HG03095 (cell line): ENCODE data around the gene CLCN1.
"Not testable (repeated sequence)": the region's sequence is repeated elsewhere in the genome, so short reads cannot be mapped to it uniquely, and the experiment has no call there.

Source experiments
- ATAC-seq: cut with Tn5 transposase; IDR thresholded peaks from one replicate; pipeline ENCODE4 v1.9.1; 2021; ENCODE audit warnings: moderate library complexity; ENCODE audit not compliant: unreplicated experiment

CLCN1 gene

DNA sequence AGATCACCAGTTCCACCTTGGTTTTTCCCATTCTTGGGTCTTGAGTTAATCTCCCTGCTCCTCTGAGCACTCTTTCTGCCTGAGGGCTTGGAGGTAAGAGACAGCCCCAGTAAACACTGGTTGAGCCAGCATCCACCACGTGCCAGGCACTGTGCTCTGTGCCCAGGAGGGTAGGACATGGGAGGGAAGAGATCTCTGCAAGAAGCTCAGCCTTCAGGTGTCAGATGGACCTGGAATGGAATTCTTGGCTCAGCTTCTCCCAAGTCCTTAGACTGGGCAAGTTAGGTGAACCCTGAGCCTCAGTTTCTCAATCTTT lies 67.7 kb downstream of the CLCN1 start:
- ATAC-seq: no peak

DNA sequence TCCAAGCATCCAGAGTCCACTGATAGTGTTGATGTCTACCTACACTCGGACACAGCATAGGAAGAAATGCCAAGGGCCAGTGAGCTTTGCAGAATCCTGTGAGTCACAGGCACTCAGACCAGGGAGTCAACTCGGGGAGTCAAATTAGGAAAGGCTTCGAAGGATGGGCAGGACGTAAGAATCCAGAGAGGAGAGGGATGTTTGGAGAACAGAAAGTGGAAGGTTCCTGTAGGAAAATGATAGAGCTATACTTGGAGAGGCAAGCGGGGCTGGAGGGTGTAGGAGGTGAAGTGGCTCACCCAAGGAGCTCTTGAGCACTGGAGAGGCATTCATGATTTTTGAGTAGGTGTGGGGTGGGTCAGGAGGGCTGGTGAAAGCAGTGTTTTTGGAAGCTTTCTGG lies 68.2 kb downstream of the CLCN1 start:
- ATAC-seq: no peak

DNA sequence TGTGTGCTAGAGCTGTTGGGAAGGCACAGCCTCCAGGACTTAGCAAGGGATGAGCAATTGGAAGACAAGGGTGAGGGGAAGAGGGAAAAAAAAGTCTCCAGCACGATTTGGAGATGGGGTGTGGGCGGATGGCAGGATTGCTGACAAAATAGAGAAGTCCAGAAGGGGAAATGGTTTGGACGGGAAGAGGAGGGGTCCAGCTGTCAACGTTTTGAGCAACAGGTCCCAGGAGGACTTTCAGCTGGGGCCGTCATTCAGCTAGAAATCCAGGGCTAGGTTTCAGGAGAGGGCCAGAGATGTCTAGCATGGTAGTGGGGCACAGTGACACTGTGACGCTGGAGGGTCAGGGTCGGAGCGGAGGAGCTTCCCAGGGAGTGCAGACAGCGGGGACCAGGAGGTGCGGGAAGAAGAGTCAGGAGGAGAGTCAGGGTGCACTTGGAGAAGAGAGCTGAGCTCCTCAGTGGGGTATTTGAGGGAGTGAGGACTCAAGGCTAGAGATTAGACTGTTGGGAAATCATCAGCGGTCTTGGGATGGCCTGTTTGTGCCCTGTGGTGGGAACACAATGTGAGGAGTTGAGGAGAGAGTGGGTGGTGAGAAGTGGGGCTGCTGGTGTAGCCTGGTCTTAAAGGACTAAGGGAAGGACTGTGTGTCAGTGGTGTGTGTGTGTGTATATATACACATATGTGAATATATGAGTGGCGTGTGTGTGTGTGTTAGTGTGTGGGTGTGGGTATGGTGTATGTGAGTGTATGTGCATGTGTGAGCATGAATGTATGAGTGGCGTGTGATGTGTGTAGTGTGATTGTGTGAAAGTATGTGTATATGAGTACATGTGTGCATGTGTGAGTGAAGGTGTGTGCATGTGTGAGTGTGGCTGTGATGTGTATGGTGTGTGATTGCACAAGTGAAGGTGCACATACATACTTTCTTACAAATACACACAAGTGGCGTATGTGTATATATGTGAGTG lies 69.0 kb downstream of the CLCN1 start:
- ATAC-seq: no peak

DNA sequence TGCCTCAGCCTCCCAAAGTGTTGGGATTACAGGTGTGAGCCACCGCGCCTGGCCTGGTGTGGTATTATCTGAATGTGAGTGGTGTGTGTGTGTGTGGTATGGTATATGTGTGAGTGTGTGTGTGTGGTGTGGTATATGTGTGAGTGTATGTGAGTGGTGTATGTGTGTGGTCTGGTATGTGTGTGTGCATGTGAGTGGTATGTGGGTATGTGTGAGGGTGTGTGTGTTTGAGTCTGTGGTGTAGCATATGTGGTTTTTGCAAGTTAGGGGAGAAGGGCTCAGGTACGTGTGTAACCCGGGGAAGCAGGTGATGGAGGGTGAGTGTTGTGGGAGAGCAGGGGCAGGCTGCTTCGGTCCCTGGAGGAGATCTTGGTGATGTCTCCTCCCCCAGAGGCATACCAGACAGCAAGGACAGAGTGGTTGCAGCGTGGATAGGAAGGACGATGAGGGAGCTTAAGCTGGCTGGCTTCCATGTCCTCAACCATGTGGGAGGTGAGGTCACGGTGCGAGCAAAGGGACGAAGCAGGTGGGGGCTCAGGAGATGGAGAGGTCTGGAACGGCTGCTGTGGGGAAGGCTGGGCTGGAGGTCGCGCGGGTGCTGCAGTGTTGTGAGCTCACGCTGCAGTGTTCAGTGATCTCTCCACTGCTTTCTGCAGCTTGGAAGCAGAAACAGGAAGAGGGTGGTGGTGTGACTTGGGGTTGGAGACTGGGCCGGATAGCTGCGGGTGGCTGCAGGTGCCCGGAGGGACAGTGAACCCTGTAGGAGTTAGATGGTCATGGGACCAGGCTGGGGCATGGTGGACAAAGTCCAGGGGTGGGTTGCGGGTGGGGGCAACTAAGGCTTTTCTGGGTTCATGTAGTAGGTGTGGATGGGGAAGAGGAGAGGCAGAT lies 70.2 kb downstream of the CLCN1 start:
- no peak for ATAC-seq

DNA sequence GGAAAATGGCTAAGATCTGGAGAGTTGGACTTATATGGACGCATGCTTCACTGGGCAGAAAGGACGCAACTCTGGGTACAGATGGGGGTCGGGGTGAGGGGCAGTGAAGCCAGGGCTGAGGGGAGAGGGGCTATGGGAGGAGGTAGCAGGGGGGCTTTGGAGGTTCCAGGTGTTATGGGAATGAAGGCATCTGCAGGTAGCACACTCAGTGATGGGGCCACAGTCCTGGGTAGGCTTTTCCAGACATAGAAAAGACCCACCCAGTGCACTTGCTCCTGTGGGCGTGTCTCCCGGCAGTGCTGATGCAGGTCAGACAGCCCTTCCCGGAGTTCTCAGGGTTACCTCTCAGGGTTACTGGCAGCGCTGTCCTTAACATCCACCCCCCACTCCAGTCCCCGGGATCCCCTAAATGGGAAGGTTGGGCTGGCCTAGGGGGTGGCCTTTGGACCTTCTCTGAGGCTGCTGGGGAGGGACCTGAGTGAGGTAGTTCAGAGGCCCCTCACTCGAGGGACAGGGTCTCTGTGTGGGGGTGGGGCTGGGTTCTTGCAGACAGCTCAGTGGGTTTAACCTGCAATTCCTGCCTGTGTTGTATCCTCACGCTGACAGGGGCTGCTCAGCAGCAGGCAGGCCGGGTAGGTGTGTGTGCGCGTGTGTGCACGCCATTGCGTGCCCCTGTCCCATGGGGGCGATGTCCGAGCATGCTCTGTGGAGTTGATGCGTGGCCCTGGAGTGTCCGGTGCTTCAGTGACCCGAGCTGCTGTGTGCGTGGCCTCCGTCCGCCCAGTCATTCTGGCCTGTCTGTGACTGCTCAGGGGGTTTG lies 71.5 kb downstream of the CLCN1 start:
- ATAC-seq: no peak

DNA sequence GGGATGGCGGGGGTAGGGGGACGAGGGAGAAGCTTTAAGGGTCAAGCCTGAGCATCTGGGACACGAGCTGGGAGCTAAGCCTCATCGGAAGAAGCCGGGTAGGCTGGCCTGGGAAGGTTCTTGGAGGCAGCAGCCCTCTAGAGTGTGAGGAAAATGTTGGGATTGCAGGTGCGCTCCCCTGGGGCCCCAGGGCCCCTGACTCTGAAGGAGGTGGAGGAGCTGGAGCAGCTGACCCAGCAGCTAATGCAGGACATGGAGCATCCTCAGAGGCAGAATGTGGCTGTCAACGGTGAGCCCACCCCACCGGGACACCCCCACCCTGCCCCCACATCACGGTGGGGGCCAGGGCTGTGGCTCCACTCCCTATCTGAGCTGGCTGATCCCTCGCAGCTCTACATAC lies 72.1 kb downstream of the CLCN1 start:
- ATAC-seq: no peak

DNA sequence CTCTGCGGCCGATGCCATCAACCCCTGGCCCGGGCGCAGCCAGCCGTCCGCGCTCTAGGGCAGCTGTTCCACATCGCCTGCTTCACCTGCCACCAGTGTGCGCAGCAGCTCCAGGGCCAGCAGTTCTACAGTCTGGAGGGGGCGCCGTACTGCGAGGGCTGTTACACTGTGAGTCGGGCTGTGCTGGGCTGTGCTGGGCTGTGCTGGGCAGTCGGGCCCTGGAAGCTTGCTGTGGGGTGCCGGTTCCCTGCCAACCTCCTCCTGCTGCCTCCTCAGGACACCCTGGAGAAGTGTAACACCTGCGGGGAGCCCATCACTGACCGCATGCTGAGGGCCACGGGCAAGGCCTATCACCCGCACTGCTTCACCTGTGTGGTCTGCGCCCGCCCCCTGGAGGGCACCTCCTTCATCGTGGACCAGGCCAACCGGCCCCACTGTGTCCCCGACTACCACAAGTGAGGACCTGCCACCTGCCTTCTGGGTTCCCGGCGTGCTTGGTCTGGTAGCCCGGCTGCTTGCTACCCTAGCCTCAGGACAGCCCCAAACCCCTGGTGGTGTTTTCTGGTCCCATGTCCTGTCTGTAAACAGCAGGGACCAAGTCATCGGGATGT lies 72.7 kb downstream of the CLCN1 start:
- no peak for ATAC-seq

DNA sequence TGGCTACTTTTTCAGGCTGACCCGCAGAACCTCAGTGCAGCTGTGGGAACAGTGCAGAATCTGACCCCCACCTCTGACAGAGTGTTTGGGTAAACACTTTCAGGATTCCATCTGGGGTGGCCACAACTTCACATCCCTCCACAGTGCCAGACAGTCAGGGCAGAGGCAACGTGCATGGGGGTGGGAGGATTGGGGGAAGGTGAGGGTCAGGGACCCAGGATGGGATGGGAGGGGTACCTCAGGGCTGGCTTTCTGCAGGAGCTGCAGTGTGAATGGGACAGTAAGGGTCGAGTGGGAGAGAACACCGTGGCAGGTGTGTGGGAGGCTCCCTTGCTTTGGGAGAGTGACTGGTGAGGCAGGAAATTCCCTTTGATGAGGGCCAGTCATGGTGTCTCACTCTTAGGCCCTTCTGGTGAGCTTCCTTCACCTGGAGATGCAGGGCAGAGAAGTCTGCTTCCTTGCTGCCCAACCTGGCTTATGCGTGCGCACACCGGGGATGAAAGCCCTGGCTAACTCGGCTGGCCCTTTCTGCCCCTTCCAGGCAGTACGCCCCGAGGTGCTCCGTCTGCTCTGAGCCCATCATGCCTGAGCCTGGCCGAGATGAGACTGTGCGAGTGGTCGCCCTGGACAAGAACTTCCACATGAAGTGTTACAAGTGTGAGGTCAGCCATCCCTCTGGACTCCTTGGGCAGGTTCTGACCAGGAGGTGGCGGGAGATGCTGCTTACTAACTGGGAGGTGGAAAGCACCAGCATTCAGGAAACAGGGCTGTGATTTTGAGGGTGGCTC lies 73.6 kb downstream of the CLCN1 start:
- no peak for ATAC-seq

DNA sequence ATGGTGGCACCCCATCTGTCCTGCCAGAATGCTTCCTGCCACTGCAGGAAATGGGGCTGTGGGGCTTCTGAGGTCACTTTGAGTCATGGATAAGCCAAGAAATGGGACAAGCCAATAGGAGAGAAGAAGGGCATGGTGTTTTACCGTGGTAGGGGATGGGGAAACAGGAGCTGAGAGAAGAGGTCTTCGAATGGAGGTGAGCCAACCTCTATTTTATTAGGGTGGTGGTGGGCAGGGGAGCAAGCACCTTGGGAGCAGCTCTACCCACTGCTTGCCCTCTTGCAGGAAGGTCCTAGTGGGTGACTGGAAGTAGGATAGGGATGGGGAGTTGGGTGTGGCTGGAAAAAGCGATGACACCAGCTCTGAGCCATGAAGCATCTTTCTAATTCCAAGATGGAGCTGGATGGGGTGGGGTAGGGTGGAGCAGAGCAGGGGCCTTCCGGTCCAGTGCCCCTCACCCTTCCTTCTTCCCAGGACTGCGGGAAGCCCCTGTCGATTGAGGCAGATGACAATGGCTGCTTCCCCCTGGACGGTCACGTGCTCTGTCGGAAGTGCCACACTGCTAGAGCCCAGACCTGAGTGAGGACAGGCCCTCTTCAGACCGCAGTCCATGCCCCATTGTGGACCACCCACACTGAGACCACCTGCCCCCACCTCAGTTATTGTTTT lies 74.3 kb downstream of the CLCN1 start:
- no peak for ATAC-seq

DNA sequence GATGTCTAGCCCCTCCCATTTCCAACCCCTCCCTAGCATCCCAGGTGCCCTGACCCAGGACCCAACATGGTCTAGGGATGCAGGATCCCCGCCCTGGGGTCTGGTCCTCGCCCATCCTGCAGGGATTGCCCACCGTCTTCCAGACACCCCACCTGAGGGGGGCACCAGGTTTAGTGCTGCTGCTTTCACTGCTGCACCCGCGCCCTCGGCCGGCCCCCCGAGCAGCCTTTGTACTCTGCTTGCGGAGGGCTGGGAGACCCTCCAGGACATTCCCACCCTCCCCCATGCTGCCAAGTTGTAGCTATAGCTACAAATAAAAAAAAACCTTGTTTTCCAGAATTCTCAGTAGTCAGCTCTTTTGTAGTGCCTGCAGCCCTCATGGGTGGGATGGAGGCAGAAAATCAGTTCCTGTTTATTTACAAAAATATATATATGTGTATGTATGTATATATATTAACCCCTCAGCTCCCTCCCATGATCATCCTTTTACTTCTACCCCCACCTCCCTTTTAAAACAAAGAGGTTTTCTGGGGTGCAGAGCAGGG lies 74.9 kb downstream of the CLCN1 start:
- no peak for ATAC-seq

DNA sequence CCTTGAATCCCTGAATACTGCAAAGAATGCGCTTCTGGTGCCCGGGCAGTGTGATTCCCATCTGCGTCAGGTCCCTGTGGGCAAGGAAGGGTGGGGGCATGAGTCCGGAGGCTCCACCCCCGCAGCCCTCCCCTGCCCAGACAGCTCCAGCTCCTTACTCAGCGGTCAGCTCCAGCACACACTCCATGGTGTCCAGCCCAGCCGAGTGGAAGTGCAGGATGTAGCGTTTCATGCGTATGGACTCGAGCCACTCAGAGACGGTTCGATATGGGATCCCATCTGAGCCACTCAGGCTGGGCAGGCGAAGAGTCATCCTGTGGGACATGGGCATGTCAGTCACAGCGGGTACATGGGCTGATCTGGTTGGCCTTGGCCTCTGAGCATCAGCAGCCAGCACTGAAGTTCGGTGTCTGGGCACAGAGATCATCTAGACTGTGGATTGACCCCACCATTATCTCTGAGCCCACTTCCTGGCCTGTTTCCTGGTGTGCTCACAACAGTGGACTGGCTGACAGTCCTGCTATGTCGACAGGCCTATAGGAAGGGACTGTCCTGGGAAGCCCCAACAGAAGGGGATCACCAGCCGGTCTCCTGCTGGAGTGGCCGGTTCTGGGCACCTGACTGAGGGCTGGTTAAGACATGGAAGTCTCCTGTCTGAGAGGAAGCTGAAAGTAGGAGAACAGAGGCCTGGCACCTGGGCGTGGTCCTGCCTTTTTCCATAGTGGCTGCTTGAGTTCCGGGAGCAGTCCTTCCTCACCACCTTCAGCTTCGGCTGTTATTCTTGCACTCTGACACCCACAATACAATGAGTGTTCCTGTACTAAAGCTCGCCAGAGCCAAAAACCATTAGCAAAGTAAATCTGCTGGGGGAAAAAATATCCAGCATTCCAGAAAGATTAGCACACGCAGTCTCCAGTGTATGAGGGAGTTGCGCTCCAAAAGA lies 75.8 kb downstream of the CLCN1 start:
- ATAC-seq: no peak

DNA sequence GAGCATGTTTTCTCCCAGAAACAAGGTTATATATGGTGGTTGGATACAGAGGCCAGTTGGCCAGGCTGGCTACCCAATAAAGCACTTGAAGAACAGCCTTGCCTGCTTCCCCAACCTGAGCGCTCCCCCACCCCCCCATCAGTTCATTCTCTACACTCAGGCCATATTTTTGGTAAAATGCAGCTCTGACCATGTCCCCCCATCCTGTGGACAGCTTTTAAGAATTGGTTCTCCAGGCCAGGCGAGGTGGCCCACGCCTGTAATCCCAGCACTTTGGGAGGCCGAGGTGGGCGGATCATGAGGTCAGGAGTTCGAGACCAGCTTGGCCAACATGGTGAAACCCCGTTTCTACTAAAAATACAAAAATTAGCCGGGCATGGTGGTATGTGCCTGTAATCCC lies 76.5 kb downstream of the CLCN1 start:
- ATAC-seq: not testable (repeated sequence)

DNA sequence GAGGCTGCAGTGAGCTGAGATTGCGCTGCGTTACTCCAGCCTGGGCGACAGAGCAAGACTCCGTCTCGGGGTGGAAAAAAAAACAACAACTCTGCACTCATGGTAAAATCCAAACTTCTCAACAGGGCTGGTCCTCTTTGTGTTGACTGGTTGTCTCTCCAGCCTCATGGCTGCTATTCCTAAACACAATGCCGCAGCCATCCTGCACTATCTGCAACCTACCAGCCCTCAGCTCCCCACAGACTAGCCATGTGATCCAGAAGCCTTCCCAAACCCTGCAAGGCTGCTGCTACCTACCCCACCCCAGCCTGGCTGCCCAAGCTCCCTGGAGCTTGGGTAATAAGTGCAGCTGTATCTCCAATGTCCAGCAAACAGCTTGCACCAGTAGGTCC lies 77.0 kb downstream of the CLCN1 start:
- ATAC-seq: no peak

DNA sequence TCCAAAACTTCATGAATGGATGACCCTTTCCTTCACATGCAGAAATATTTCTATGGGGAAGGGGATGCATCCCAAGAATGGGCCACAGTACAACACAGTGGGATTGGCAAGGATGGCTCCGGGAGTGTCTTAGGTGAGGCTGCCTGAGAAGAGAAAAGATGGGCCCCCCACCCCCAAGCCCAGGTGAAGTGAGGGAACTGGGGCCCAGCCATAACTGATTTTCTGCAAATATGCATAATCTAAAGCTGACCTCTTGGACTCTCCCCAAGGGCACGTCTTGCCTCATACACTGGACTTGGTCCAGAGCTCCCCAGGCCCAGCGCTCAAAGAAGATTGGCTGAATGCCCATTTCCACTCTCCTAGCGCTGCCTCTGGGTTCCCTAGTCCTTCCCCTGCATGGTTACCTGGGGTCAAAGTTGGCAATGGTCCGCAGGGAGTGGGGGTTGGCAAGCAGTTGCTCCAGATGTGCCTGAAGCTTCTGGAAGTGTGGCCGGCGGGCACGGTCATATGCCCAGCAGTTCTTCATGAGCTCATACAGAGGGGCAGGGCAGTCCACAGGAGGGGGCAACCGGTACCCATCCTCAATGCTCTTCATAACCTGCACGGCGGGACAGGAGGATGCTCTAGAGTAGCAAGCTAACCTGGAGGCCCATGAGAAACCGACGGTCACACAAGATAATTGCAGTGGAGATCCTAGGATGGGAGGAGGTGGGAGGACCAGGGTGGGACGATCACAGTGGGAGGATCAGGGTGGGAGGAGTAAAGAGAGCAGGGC lies 77.5 kb downstream of the CLCN1 start:
- ATAC-seq: no peak

DNA sequence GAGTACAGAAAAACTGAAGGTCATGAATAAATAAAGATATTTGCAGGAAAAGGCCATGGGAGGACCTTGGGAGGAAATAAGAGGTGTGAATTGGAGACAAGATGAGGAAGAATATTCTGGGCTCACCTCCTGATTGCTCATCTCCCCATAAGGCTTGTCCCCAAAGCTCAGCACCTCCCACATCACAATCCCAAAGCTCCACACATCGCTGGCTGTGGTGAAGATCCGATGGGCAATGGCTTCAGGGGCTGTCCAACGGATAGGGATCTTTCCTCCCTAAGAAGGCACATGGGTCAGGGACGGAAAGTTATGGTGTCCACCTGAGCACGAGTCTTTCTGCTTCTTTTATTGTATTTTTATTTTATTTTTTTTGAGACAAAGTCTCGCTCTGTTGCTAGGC lies 78.2 kb downstream of the CLCN1 start:
- ATAC-seq: no peak

DNA sequence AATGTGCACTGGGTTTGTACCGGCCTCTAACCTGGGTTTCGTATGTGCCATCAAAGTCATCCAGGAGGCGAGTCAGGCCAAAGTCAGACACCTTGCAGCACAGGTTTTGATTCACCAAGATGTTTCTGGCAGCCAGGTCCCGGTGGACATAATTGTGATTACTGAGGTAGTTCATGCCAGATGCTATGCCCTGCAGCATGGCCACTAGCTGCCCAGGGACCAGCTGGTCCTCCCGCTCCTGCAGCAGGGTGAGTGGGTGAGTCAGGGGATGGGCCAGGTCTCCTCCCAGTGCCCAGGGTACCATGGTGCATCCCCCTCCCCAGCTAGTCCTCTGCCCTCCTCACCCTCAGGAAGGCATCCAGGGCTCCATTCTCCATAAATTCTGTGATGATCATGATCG lies 78.9 kb downstream of the CLCN1 start:
- no peak for ATAC-seq
